Measurements from ENCODE around the gene KHDC3L. TPM values are rescaled to one million over a fixed set of nuclear protein-coding genes. Genes with fewer than 3 reads are reported as not detected.

Gene KHDC3L
- total and polyA plus RNA-seq, 2 of the 8 experiments (the other 6 are each of a cell fraction or from before 2014, with no cell fraction given), result 0.11 TPM; not detected in 1

DNA sequence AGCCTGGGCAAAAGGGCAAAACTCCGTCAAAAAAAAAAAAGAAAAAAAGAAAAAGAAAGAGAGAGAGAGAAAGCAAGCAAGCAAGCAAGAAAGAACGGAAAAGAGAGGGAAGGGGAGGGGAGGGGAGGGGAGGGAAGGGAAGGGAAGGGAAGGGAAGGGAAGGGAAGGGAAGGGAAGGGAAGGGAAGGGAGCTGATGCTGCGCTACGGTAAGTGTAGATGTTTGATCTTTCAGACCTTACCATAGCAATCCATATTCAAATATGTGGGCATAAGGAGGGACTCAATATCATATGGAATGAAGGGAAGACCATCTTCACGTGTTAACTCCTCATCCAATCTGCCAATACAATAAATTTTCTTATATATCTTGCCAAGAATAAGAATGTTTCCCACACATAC is 20.3 kb upstream of the KHDC3L start:
- no peaks in the 10 kb centered on the region for H3K36me3 ChIP-seq (ENCODE audit: control insufficient read depth in 2 of 4, insufficient read depth in 4 of 4, low read length in 3 of 4)
- no peak overlapping the region for H3K56ac ChIP-seq (replicated peaks; ENCODE audit: insufficient read length, low read depth, low read length)
- no peak overlapping the region for H2AFZ ChIP-seq (ENCODE audit: low read length)
- no peaks in the 10 kb centered on the region for H3K9me3 ChIP-seq (ENCODE audit: insufficient read depth in 2 of 2, low read depth in 1 of 2, low read length in 1 of 2)
- H4K5ac ChIP-seq (ENCODE audit: insufficient read length, low read depth, low read length), result no peak overlapping the region
- H3K27me3 ChIP-seq (replicated peaks in 1 of 4; ENCODE audit: control insufficient read depth in 3 of 4, extremely low read depth in 1 of 4, insufficient read depth in 3 of 4, low read length in 3 of 4), result no peaks in the 10 kb centered on the region
- no peaks in the 10 kb centered on the region for H3K23me2 ChIP-seq (ENCODE audit: low read depth, low read length)
- peaks cover 0 to 2% (median under 1%) of the 10 kb centered on the region in 4 experiments; a peak in 3 of 7 replicates for H3K4me1 ChIP-seq (replicated peaks in 1 of 4; ENCODE audit: control insufficient read depth in 3 of 4, insufficient read depth in 4 of 4, low read length in 3 of 4)
- DNase-seq (ENCODE audit: low read depth in 1 of 2, low spot score in 2 of 2), result no peak
- H2BK5ac ChIP-seq (ENCODE audit: low read depth, low read length), result no peak overlapping the region
- H3K27ac ChIP-seq (ENCODE audit: low read depth, low read length), result no peak overlapping the region
- no peak overlapping the region for H3K14ac ChIP-seq (ENCODE audit: insufficient read length)
- no peak overlapping the region for H2AK5ac ChIP-seq (ENCODE audit: low read depth, low read length)
- H2BK12ac ChIP-seq (ENCODE audit: low read depth, low read length), result no peak overlapping the region
- no peak overlapping the region for H2BK20ac ChIP-seq (ENCODE audit: low read length)
- H4K20me1 ChIP-seq (replicated peaks in 1 of 2; ENCODE audit: control insufficient read depth in 1 of 2, insufficient read depth in 2 of 2, low read length in 2 of 2), result no peaks in the 10 kb centered on the region
- H2BK120ac ChIP-seq (replicated peaks; ENCODE audit: low read depth, low read length), result no peak overlapping the region
- H4K91ac ChIP-seq (replicated peaks; ENCODE audit: insufficient read length, low read length), result no peak overlapping the region
- H4K8ac ChIP-seq (ENCODE audit: extremely low read depth, insufficient read depth, low read length), result no peak overlapping the region
- no peak overlapping the region for H2BK15ac ChIP-seq (ENCODE audit: low read length)
- WGBS, 2 experiments (ENCODE audit: extremely low coverage in 1 of 2, insufficient coverage in 1 of 2, insufficient read length in 1 of 2, insufficient replicate concordance in 2 of 2, low coverage in 1 of 2, low lambda C conversion rate in 2 of 2, missing lambda C conversion rate in 1 of 2), result 92% methylated on average over 1 of the region's 5 CpGs; no CpG with 5 or more reads in 1 of the 2 experiments
- POLR2A ChIA-PET (ENCODE audit: partially characterized antibody), result no interaction called here
- H3K79me1 ChIP-seq (ENCODE audit: low read depth, low read length), result no peaks in the 10 kb centered on the region
- H3K79me2 ChIP-seq (ENCODE audit: control insufficient read depth in 1 of 2, insufficient read depth in 2 of 2, low read length in 2 of 2), result no peaks in the 10 kb centered on the region
- TF ChIP-seq ASH2L (IDR thresholded peaks at IDR 0.05; ENCODE audit: low read length) (no peak), HDAC2 (IDR thresholded peaks at IDR 0.05; ENCODE audit: borderline replicate concordance in 1 of 2, low read depth in 2 of 2, low read length in 2 of 2) (no peak), JUND (IDR thresholded peaks at IDR 0.05; ENCODE audit: low read length) (no peak), CBX5 (IDR thresholded peaks at IDR 0.05; ENCODE audit: low read depth, low read length) (no peak), SIN3A (conservative IDR thresholded peaks at IDR 0.05 in 1 of 2, IDR thresholded peaks at IDR 0.05 in 1 of 2; ENCODE audit: low read depth in 1 of 2, low read length in 2 of 2) (no peak), EP300 (IDR thresholded peaks at IDR 0.05; ENCODE audit: borderline replicate concordance in 1 of 2, low read depth in 2 of 2, low read length in 2 of 2) (no peak), KDM5A (IDR thresholded peaks at IDR 0.05; ENCODE audit: low read length) (no peak), RNF2 (IDR thresholded peaks at IDR 0.05; ENCODE audit: borderline replicate concordance, low read depth, low read length, missing control alignments, poor library complexity, severe bottlenecking) (no peak)
- TF ChIP-seq, protein P1, sequence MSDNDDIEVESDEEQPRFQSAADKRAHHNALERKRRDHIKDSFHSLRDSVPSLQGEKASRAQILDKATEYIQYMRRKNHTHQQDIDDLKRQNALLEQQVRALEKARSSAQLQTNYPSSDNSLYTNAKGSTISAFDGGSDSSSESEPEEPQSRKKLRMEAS (IDR thresholded peaks at IDR 0.05), result no peak
- no peak overlapping the region for H3K4ac ChIP-seq (replicated peaks; ENCODE audit: insufficient read length, low read depth, low read length)
- no peak overlapping the region for H3K9ac ChIP-seq (replicated peaks in 1 of 4; ENCODE audit: extremely low read depth in 1 of 4, low read depth in 3 of 4, low read length in 3 of 4)
- no peak overlapping the region for H3K23ac ChIP-seq (ENCODE audit: insufficient read length)
- CTCF ChIA-PET (ENCODE audit: partially characterized antibody), result interaction anchor here (1.2 to 3.0 kb wide), 3 partner anchors 12 to 46 kb away, joined by 5 to 16 read pairs (median 5); no protein-coding TSS in a partner anchor
- no peak overlapping the region for H3K4me3 ChIP-seq (ENCODE audit: extremely low read depth in 1 of 4, insufficient read depth in 2 of 4, low read depth in 3 of 4, low read length in 4 of 4)
- FAIRE-seq, result no peak
- no peak overlapping the region for H3K4me2 ChIP-seq (ENCODE audit: insufficient read depth in 1 of 2, low read depth in 2 of 2, low read length in 2 of 2)
- H3K18ac ChIP-seq (ENCODE audit: extremely low read depth, low read length), result no peak overlapping the region

Measured in H1 (cell line).